Muscle layer of duodenum (tissue), 2 donors: ENCODE data around the gene KMT2A.

ENCODE experiments used
- H3K27ac ChIP-seq: one replicate; pipeline ENCODE4 v1.7.0; 2013; ENCODE audit warnings: mild to moderate bottlenecking, low read length
- H3K27me3 ChIP-seq: one replicate; pipeline ENCODE4 v1.7.0; 2013; ENCODE audit warnings: low read depth, mild to moderate bottlenecking, control low read depth, low read length
- H3K36me3 ChIP-seq, 2 donors: one replicate each; pipeline ENCODE4 v1.7.0; 2013; ENCODE audit warnings: low read length in 2 of 2, control low read depth in 1 of 2, mild to moderate bottlenecking in 1 of 2; ENCODE audit not compliant: insufficient read depth in 2 of 2, control insufficient read depth in 1 of 2
- H3K4me1 ChIP-seq, 2 donors: one replicate each; pipeline ENCODE4 v1.7.0; 2013; ENCODE audit warnings: low read length in 2 of 2, mild to moderate bottlenecking in 2 of 2, control low read depth in 1 of 2, moderate library complexity in 1 of 2; ENCODE audit not compliant: insufficient read depth in 2 of 2, control insufficient read depth in 1 of 2
- H3K4me3 ChIP-seq, 2 donors: one replicate each; pipeline ENCODE4 v1.7.0; 2013; ENCODE audit warnings: low read length in 2 of 2, low read depth in 1 of 2, mild to moderate bottlenecking in 1 of 2
- H3K9me3 ChIP-seq, 2 donors: one replicate each; pipeline ENCODE4 v1.7.0; 2013; ENCODE audit warnings: low read length in 2 of 2, control low read depth in 1 of 2, mild to moderate bottlenecking in 1 of 2; ENCODE audit not compliant: control insufficient read depth in 1 of 2
- donor health status: healthy.

Gene KMT2A

GRCh38 chr11:118497831-118498230, 61.5 kb downstream of the KMT2A start:
- Histone ChIP-seq H3K9me3 (no peaks in the 10 kb centered on the region), H3K27ac (no peak overlapping the region), H3K4me1 (no peaks in the 10 kb centered on the region), H3K36me3 (peaks cover 87 to 94% of the 10 kb centered on the region in 2 donors), H3K4me3 (no peak overlapping the region), H3K27me3 (no peaks in the 10 kb centered on the region)

- Histone ChIP-seq H3K27ac (no peak overlapping the region), H3K9me3 (no peaks in the 10 kb centered on the region), H3K4me1 (no peaks in the 10 kb centered on the region), H3K36me3 (peaks cover 86 to 93% of the 10 kb centered on the region in 2 donors), H3K4me3 (no peak overlapping the region), H3K27me3 (no peaks in the 10 kb centered on the region)
Measured at GRCh38 chr11:118503216-118503615, 66.9 kb downstream of the KMT2A start.

DNA sequence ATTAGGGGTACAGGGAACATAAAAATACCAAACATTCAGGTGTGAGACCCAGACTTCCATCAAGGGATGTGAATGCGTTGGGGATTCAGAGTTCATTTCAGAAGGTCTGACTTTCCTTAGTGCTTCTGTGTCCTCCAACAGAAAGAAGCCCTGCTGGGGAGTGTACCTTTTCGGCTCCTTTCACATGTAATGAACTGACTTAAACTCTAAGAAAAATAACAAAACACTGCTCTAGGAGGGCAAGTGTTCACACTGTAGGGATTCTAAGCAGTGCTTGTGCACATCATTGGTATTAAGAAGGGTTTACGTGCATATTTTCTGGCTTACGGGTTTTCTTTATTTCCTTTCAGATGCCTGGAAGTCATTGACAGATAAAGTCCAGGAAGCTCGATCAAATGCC, 75.3 kb downstream of the KMT2A start:
- no peaks in the 10 kb centered on the region for H3K4me1 ChIP-seq
- H3K36me3 ChIP-seq, result peaks cover 70 to 90% of the 10 kb centered on the region in 2 donors

GRCh38 chr11:118514103-118514502, 77.8 kb downstream of the KMT2A start:
- H3K9me3 ChIP-seq, result no peaks in the 10 kb centered on the region
- peaks cover 67 to 77% of the 10 kb centered on the region in 2 donors for H3K36me3 ChIP-seq
- no peak overlapping the region for H3K4me3 ChIP-seq
- H3K27me3 ChIP-seq, result no peaks in the 10 kb centered on the region
- no peak overlapping the region for H3K27ac ChIP-seq
- no peaks in the 10 kb centered on the region for H3K4me1 ChIP-seq

More for the DNA sequence above, 75.3 kb downstream of the KMT2A start:
- Histone ChIP-seq H3K27me3 (no peaks in the 10 kb centered on the region), H3K9me3 (no peaks in the 10 kb centered on the region), H3K4me3 (no peak overlapping the region), H3K27ac (no peak overlapping the region)

DNA sequence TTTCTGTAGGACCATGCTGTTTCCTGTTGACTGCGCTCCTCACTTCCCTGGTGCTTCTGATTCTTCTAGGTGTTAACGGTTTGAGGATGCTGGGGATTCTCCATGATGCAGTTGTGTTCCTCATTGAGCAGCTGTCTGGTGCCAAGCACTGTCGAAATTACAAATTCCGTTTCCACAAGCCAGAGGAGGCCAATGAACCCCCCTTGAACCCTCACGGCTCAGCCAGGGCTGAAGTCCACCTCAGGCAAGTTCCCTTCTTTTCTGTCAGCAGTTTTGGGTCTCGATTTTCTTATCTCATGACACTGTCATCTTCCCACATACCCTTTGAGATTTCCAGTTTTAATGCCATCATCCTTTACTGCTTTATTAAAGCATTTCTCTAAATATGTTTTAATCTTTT, 83.3 kb downstream of the KMT2A start:
- H3K4me1 ChIP-seq, result peaks cover 0 to 5% of the 10 kb centered on the region in 2 donors
- no peak overlapping the region for H3K4me3 ChIP-seq
- no peaks in the 10 kb centered on the region for H3K9me3 ChIP-seq
- no peak overlapping the region for H3K27ac ChIP-seq
- H3K27me3 ChIP-seq, result no peaks in the 10 kb centered on the region
- peaks cover 60 to 74% of the 10 kb centered on the region in 2 donors for H3K36me3 ChIP-seq

GRCh38 chr11:118521892-118522311, 85.6 kb downstream of the KMT2A start:
- no peak overlapping the region for H3K27ac ChIP-seq

GRCh38 chr11:118522571-118523072, 86.3 kb downstream of the KMT2A start:
- H3K4me1 ChIP-seq, result peaks cover 0 to 5% of the 10 kb centered on the region in 2 donors
- H3K9me3 ChIP-seq, result no peaks in the 10 kb centered on the region
- peaks cover 46 to 50% of the 10 kb centered on the region in 2 donors for H3K36me3 ChIP-seq
- H3K27me3 ChIP-seq, result no peaks in the 10 kb centered on the region
- H3K4me3 ChIP-seq, result no peak overlapping the region
- H3K27ac ChIP-seq, result no peak overlapping the region

More at GRCh38 chr11:118521892-118522311, 85.6 kb downstream of the KMT2A start:
- Histone ChIP-seq H3K4me1 (peaks cover 0 to 5% of the 10 kb centered on the region in 2 donors), H3K9me3 (no peaks in the 10 kb centered on the region), H3K27me3 (no peaks in the 10 kb centered on the region), H3K4me3 (no peak overlapping the region), H3K36me3 (peaks cover 50 to 54% of the 10 kb centered on the region in 2 donors)

DNA sequence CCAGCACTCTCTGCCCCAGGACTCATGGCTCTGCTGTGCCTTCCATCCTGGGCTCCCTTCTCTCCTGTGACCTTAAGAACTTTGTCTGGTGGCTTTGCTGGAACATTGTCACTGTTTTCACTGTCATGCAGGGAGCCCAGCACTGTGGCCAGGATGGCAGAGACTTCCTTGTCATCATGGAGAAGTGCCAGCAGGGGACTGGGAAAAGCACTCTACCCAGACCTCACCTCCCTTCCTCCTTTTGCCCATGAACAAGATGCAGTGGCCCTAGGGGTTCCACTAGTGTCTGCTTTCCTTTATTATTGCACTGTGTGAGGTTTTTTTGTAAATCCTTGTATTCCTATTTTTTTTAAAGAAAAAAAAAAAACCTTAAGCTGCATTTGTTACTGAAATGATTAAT, 88.1 kb downstream of the KMT2A start:
- Histone ChIP-seq H3K4me1 (peaks cover 0 to 9% of the 10 kb centered on the region in 2 donors), H3K9me3 (no peaks in the 10 kb centered on the region), H3K27me3 (no peaks in the 10 kb centered on the region), H3K36me3 (peaks cover 41 to 46% of the 10 kb centered on the region in 2 donors), H3K27ac (no peak overlapping the region), H3K4me3 (no peak overlapping the region)

DNA sequence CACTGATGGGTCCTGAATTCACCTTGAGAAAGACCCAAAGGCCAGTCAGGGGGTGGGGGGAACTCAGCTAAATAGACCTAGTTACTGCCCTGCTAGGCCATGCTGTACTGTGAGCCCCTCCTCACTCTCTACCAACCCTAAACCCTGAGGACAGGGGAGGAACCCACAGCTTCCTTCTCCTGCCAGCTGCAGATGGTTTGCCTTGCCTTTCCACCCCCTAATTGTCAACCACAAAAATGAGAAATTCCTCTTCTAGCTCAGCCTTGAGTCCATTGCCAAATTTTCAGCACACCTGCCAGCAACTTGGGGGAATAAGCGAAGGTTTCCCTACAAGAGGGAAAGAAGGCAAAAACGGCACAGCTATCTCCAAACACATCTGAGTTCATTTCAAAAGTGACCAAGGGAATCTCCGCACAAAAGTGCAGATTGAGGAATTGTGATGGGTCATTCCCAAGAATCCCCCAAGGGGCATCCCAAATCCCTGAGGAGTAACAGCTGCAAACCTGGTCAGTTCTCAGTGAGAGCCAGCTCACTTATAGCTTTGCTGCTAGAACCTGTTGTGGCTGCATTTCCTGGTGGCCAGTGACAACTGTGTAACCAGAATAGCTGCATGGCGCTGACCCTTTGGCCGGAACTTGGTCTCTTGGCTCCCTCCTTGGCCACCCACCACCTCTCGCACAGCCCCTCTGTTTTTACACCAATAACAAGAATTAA, 88.6 kb downstream of the KMT2A start:
- H3K4me3 ChIP-seq, result no peak overlapping the region
- H3K27ac ChIP-seq, result no peak overlapping the region
- no peaks in the 10 kb centered on the region for H3K27me3 ChIP-seq
- peaks cover 0 to 15% of the 10 kb centered on the region in 2 donors for H3K4me1 ChIP-seq
- no peaks in the 10 kb centered on the region for H3K9me3 ChIP-seq
- peaks cover 36 to 40% of the 10 kb centered on the region in 2 donors for H3K36me3 ChIP-seq

GRCh38 chr11:118526688-118527087, 90.4 kb downstream of the KMT2A start:
- Histone ChIP-seq H3K36me3 (peaks cover 21 to 23% of the 10 kb centered on the region in 2 donors), H3K9me3 (no peaks in the 10 kb centered on the region), H3K27me3 (no peaks in the 10 kb centered on the region), H3K27ac (no peak overlapping the region), H3K4me1 (peaks cover 0 to 21% of the 10 kb centered on the region in 2 donors), H3K4me3 (no peak overlapping the region)

DNA sequence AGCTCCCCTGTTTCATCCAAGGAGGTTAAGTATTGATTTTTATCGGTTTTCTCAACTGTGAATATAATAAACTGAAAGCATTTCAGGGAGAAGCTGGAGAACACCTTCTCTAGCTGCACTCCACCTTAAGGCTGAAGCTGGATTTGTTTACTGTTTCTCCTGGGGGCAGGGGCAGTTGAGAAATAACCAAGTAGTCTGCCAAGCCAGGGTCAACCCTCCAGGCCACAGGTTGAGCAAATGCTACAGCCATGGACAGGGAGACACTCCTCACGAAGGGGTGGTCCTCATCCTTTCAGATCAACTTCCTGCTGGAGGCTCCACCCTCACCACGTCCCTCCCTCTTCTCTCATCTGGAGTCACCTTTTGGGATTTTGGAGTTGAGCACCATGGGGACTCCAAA, 90.8 kb downstream of the KMT2A start, which contains the start of gene TTC36:
TSS of gene TTC36 (plus strand) at position 366 of the 400 bp plus-strand sequence. CDS start at position 387, 21 bp downstream.
- Histone ChIP-seq H3K9me3 (no peaks in the 10 kb centered on the region), H3K27me3 (no peaks in the 10 kb centered on the region), H3K27ac (no peak within 1 kb of the TSS), H3K4me3 (no peak within 1 kb of the TSS), H3K36me3 (peaks cover 17 to 18% of the 10 kb centered on the region in 2 donors), H3K4me1 (peaks cover 0 to 23% of the 10 kb centered on the region in 2 donors)
